Kidney (tissue), 14 donors: ENCODE results near the gene MARK1. TPM values are rescaled to one million over a fixed set of nuclear protein-coding genes. Genes with fewer than 3 reads are reported as not detected.
A peak's percentile ranks its signal among the peaks of the same experiment; 100 is the strongest.

Source experiments
- DNase-seq, 5 donors: peaks; one replicate each; pipeline ENCODE4 v3.0.0-alpha.2; 2013 to 2020
- FAIRE-seq: peaks from 2 replicates; lab custom pipeline; 2012; peaks lifted over from hg19 to GRCh38; lab: Jason Lieb, UNC
- H3K27ac ChIP-seq, 2 donors: one replicate each; pipeline ENCODE4 v1.7.0; 2013; ENCODE audit warnings: low read depth in 2 of 2, low read length in 2 of 2, inconsistent platforms in 1 of 2
- H3K27me3 ChIP-seq: one replicate; pipeline ENCODE4 v1.7.1; 2013; ENCODE audit warnings: low read length, inconsistent platforms; ENCODE audit not compliant: control insufficient read depth, insufficient read depth
- H3K36me3 ChIP-seq, 3 donors: one replicate each; pipeline versions ENCODE4 v1.7.0 to v1.7.1; 2013; ENCODE audit warnings: low read length in 3 of 3, control low read depth in 1 of 3, inconsistent platforms in 1 of 3; ENCODE audit not compliant: insufficient read depth in 3 of 3, control insufficient read depth in 2 of 3
- H3K4me1 ChIP-seq, 3 donors: one replicate each; pipeline versions ENCODE4 v1.7.0 to v1.7.1; 2013; ENCODE audit warnings: low read length in 3 of 3, inconsistent platforms in 1 of 3, low read depth in 1 of 3; ENCODE audit not compliant: control insufficient read depth in 2 of 3, insufficient read depth in 2 of 3
- H3K4me3 ChIP-seq, 3 donors: one replicate each; pipeline versions ENCODE4 v1.7.0 to v1.8.1; 2013; ENCODE audit warnings: low read length in 3 of 3, control low read depth in 1 of 3, inconsistent platforms in 1 of 3
- H3K9ac ChIP-seq, 3 donors: one replicate each; pipeline versions ENCODE4 v1.7.0 to v1.7.1; 2013; ENCODE audit warnings: low read length in 3 of 3, control low read depth in 1 of 3, inconsistent platforms in 1 of 3
- H3K9me3 ChIP-seq, 3 donors: one replicate each; pipeline versions ENCODE4 v1.7.0 to v1.7.1; 2013; ENCODE audit warnings: low read length in 3 of 3, control low read depth in 1 of 3, inconsistent platforms in 1 of 3; ENCODE audit not compliant: control insufficient read depth in 2 of 3, insufficient read depth in 1 of 3
- intact Hi-C: fragments of 100-400 bp; cut with DNase I; formaldehyde crosslinking; loops from one replicate; pipeline ENCODE4 v1.11.1; 2022
- polyA plus RNA-seq: library from polyadenylated mRNA; stranded (reverse); fragments of 350-450 nt; fragmentation: Illumina TruSeq; extraction: RNeasy Lipid Tissue Mini Kit (QIAGEN cat#74804); gene quantifications from one replicate; pipeline ENCODE4 v1.2.3, GENCODE V29; 2014; ENCODE audit warnings: low read depth, low replicate concordance; ENCODE audit not compliant: insufficient read depth
- total RNA-seq: library from RNA; stranded (reverse); fragmentation: NEBNext Ultra II Directional; extraction: Animal tissue kit (Norgen Biotek cat#: 25700); gene quantifications from one replicate; pipeline ENCODE4 v1.2.1, GENCODE V29; 2021
- TF ChIP-seq, protein P1 (sequence below): IDR thresholded peaks from 3 replicates; pipeline ENCODE4 v1.5.1; 2012; ENCODE audit warnings: mild to moderate bottlenecking, moderate library complexity, borderline replicate concordance; ENCODE audit not compliant: insufficient read depth; ENCODE audit errors: extremely low read depth
- donor health status: control.
- donor health status: control.
- donor health status: control.
- donor health status: control.
- donor health status: control.
- donor health status: DM: yes; HTN: yes; CAD: no.
- donor health status: Normal renal cell carcinoma (clear cell type).

Gene MARK1
- total and polyA plus RNA-seq, 2 donors from 2014 or later: 2.6 to 5.3 TPM

DNA sequence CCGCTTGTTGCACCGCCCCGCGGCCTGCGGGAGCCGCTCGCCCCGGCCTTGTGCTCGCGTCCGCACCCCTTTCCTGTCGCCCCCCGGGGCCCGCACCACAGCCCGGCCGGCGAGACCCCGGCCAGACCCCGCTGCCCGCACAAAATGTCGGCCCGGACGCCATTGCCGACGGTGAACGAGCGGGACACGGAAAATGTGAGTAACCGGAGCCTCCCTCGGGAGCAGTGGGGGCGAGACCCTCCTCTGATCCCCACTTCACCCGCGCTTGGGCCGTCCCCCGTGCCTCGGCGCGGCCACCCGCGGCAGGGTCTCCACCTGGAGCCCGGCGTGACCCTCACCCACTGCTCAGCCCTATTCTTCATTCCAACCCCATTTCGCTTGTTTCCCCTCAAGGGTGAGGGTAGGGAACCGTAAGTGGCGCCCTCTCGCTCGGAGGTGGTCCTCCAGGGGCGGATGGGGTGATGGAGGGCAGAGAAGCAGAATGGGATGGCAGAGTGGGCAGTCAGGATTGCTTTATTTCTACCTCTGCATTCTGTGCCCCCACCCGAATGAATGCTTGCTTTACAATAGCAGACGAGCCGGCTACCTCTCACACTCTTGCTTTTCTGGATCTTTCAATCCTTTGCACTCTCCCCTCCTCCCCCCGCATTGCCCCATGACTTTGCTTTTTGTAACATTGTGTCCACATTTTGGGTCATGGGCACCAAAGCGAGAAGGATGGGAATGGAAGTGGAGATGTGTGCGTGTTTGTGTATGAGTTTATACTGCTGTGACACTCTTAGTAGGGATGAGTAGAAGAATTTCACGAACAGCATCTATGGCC lies 954 bp downstream of the MARK1 start:
- H3K27ac ChIP-seq: peak overlapping the region; percentile 43 to 69
- FAIRE-seq (no peak), DNase-seq (peak; percentile 49 to 75 (median 56))
- intact Hi-C loops: no loop called here
- H3K9ac ChIP-seq: peak overlapping the region; percentile 61 to 77 (median 71)
- H3K27me3 ChIP-seq: no peaks in the 10 kb centered on the region
- TF ChIP-seq, protein P1, sequence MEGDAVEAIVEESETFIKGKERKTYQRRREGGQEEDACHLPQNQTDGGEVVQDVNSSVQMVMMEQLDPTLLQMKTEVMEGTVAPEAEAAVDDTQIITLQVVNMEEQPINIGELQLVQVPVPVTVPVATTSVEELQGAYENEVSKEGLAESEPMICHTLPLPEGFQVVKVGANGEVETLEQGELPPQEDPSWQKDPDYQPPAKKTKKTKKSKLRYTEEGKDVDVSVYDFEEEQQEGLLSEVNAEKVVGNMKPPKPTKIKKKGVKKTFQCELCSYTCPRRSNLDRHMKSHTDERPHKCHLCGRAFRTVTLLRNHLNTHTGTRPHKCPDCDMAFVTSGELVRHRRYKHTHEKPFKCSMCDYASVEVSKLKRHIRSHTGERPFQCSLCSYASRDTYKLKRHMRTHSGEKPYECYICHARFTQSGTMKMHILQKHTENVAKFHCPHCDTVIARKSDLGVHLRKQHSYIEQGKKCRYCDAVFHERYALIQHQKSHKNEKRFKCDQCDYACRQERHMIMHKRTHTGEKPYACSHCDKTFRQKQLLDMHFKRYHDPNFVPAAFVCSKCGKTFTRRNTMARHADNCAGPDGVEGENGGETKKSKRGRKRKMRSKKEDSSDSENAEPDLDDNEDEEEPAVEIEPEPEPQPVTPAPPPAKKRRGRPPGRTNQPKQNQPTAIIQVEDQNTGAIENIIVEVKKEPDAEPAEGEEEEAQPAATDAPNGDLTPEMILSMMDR: no peak
- peaks cover 0 to 4% (median 3%) of the 10 kb centered on the region in 3 donors for H3K4me1 ChIP-seq
- peaks cover 0 to 4% (median 3%) of the 10 kb centered on the region in 3 donors for H3K9me3 ChIP-seq
- H3K4me3 ChIP-seq: peak overlapping the region; percentile 68 to 80 (median 74)
- H3K36me3 ChIP-seq: no peaks in the 10 kb centered on the region

DNA sequence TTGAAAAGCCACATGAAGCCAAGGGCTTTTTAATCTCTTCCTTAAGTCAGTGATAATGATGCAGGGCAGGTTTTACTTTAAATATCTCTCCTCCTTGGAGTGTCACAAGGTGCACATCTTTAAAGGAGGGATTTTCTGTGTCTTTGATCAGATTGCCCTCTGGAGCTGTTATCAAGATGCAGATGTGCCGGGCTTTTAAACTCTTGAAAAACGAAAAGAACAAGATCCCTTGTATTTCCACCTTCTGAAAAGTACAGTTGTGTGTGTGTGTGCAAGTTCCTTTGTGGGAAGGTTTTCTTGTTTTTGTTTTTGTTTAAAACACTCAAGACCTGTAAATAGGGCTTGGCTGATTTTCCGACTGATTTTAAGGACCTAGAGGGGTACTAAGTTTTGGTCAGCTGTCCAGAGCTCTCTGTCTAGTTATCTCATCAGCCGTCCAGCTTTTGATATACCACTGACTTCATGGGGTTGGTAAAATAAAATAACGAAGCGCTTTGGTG lies 1.6 kb downstream of the MARK1 start:
- H3K4me3 ChIP-seq: peak overlapping the region; percentile 68 to 80 (median 74)
- intact Hi-C loops: no loop called here
- TF ChIP-seq, protein P1: no peak
- H3K27me3 ChIP-seq: no peaks in the 10 kb centered on the region
- DNase-seq: peak in 1 of 5 donors; percentile 25
- peak overlapping the region in 1 of 3 donors; percentile 77 for H3K9ac ChIP-seq
- no peak for FAIRE-seq
- no peak overlapping the region for H3K27ac ChIP-seq
- no peaks in the 10 kb centered on the region for H3K36me3 ChIP-seq
- peaks cover 0 to 4% (median 3%) of the 10 kb centered on the region in 3 donors for H3K4me1 ChIP-seq
- peaks cover 0 to 4% (median 3%) of the 10 kb centered on the region in 3 donors for H3K9me3 ChIP-seq

DNA sequence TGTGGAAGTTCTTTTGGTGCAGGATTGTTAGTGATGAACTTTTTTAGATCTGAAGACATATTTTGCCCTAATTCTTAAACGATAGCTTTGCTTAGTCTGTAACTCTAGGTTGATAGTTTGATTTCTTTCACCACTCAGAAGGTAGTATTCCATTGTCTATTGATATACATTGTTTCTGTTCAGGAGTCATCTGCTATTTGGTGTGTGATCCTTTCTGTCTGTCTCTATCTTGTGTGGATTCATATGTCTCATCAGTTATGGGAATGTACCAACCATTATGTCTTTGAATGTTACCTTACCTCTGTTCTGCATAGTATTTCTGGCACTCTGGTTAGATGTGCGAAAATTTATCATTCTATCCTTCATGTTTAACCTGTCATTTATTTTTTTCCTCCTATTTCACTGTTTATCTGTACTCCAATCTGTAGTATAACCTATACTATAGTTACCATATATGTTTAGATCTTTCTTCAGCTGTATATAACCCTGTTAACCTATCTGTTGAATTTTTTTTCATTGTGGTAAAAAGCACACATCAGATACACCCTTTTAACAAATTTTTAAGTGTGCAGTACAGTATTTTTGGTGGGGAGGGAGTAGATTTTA lies 5.7 kb downstream of the MARK1 start:
- Histone ChIP-seq H3K4me3 (no peak overlapping the region), H3K4me1 (peaks cover 0 to 3% (median 0%) of the 10 kb centered on the region in 3 donors), H3K9me3 (peaks cover 0 to 11% (median 3%) of the 10 kb centered on the region in 3 donors), H3K36me3 (no peaks in the 10 kb centered on the region), H3K9ac (no peak overlapping the region), H3K27me3 (no peaks in the 10 kb centered on the region), H3K27ac (no peak overlapping the region)
- FAIRE-seq (no peak), DNase-seq (no peak)
- intact Hi-C loops: no loop called here
- TF ChIP-seq, protein P1: no peak
